SU-DHL-6 (cell line): ENCODE results near the gene ARHGAP44.

Experiments
- EZH2phosphoT487 ChIP-seq: fragments of 200-600 bp; sonication (generic), shearing (Covaris generic); conservative IDR thresholded peaks from 2 replicates; pipeline ENCODE4 v1.6.1; 2018; ENCODE audit warnings: mild to moderate bottlenecking, antibody characterized with exemption, low read length, moderate library complexity, mixed read lengths
- TF ChIP-seq, protein P1 (sequence below): fragments of 200-600 bp; sonication (generic); IDR thresholded peaks from one replicate; pipeline ENCODE4 v1.5.1; 2017; ENCODE audit warnings: antibody characterized with exemption, mild to moderate bottlenecking, low read length, moderate library complexity; ENCODE audit not compliant: insufficient read depth, poor library complexity, severe bottlenecking

DNA sequence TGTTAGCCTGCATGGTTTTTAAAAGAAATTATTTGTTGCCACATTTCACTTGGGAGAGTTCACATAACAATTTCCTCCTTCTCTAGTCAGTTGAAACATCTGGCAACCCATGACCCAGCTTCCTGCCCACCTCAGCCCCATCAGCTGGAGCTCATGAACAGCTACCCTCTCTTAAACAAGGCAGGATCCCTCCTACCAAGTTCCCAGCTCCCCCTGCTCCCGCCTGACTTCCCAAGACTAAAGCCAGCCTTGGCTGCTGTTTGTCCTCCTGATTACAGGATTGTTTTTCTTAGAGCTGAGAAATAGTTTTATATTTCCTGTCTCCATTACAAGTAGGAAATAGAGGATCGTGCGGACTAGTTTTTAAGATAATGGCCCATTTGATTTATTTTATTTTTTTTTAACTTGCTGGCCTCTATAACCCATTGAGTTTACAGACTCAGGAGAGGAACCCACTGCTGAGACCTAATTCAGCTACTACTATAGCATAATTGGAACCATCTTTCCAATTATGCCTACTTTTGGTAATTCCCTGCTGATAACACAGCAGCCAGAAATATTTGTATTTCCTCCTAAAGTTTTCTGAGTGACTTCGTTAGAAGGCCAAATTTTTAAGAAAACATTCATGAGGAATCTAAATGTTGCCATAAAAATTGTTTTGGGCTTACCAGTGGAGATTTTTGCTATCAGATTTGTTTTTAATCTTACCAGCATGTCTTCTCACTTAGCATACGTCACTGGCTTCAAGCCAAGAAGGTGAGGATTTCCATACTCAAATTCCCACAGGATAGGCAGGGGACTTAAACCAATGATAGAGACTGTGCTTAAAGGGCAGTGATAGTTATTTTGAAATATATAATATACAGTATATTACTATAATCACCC is 138.5 kb downstream of the ARHGAP44 start:
- TF ChIP-seq, protein P1, sequence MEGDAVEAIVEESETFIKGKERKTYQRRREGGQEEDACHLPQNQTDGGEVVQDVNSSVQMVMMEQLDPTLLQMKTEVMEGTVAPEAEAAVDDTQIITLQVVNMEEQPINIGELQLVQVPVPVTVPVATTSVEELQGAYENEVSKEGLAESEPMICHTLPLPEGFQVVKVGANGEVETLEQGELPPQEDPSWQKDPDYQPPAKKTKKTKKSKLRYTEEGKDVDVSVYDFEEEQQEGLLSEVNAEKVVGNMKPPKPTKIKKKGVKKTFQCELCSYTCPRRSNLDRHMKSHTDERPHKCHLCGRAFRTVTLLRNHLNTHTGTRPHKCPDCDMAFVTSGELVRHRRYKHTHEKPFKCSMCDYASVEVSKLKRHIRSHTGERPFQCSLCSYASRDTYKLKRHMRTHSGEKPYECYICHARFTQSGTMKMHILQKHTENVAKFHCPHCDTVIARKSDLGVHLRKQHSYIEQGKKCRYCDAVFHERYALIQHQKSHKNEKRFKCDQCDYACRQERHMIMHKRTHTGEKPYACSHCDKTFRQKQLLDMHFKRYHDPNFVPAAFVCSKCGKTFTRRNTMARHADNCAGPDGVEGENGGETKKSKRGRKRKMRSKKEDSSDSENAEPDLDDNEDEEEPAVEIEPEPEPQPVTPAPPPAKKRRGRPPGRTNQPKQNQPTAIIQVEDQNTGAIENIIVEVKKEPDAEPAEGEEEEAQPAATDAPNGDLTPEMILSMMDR = no peak
- no peak for TF ChIP-seq EZH2phosphoT487
